ENCODE results near the gene IL19.

Gene IL19

DNA sequence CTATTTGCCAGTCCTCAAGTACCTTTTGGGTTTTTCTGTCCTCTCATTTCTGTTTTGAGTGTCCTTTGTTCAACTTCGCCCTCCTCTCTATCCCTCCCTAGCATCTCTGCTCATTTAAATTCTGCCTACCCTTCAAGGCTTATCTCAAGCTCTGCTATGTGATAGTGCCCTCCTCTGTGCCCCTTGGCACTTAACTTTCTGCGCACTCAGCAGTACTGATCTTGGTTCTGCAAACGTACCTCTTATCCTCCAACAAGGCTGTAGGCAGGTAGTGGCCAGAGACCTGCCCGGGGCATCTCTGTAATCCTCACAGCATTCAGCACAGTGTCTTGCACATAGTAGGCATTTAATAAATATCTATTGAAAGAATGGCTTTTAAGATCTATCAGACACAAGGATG is 89.6 kb downstream of the IL19 start:
- DNase-seq (ENCODE audit: low spot score) = no peak

- DNase-seq (ENCODE audit: low spot score) = no peak
Observed at GRCh38 chr1:206863266-206863665, 92.7 kb downstream of the IL19 start.

DNA sequence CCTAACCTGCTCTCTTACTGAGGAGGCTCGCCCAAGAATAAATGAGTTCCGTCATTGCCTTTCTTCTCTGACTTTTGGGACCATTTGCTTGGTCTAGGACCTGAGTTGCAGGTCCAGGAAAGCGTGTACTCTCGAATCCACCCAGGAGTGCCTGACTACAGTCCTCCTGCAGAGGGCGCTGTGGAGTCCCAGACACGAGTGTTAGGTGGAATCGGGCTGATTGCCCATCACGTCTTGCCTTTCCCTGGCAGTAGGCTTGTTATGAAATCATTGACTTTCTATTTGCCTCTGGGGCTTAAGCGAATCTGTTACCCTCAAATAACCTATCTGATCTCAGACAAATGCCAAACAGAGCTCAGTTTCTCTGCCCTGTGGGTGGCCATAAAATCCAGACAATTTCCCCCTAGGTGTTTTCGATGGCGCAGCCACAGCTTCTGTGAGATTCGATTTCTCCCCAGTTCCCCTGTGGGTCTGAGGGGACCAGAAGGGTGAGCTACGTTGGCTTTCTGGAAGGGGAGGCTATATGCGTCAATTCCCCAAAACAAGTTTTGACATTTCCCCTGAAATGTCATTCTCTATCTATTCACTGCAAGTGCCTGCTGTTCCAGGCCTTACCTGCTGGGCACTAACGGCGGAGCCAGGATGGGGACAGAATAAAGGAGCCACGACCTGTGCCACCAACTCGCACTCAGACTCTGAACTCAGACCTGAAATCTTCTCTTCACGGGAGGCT is 94.5 kb downstream of the IL19 start, which contains the start of gene IL20:
Gene IL20 (plus strand): TSS at position 685 of the 733 bp plus-strand sequence. CDS start 230 bp downstream, outside the sequence.
- peak; percentile 54 for DNase-seq (ENCODE audit: low spot score)

GRCh38 chr1:206866062-206866461 is 95.5 kb downstream of the IL19 start:
- DNase-seq (ENCODE audit: low spot score) = no peak

GRCh38 chr1:206867239-206867638 is 96.7 kb downstream of the IL19 start:
- DNase-seq (ENCODE audit: low spot score) = no peak

DNA sequence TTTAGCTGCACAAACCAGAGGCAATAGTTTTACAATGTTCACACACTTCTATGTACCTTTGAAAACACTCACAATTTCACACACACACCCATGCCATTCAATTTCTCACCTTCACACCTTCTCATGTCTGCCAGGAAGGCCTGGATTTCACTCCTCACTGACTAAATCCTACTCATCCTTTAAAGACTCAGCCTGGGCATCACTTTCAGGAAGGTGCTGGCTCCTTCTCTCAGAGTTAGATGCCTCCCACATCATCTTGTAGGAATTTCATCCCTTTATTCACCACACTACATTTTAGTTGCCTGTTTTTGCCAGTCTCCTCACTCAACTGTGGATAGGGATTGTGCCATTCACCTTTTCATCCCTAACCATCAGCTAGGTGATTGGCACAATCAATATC is 97.1 kb downstream of the IL19 start:
- no peak for DNase-seq (ENCODE audit: low spot score)

GRCh38 chr1:206868264-206868663 is 97.7 kb downstream of the IL19 start:
- DNase-seq (ENCODE audit: low spot score) = no peak

- DNase-seq (ENCODE audit: low spot score) = no peak
Observed at GRCh38 chr1:206872139-206872538, 101.6 kb downstream of the IL19 start.

- DNase-seq (ENCODE audit: low spot score) = no peak
Observed at GRCh38 chr1:206873603-206874188, 103.1 kb downstream of the IL19 start.

DNA sequence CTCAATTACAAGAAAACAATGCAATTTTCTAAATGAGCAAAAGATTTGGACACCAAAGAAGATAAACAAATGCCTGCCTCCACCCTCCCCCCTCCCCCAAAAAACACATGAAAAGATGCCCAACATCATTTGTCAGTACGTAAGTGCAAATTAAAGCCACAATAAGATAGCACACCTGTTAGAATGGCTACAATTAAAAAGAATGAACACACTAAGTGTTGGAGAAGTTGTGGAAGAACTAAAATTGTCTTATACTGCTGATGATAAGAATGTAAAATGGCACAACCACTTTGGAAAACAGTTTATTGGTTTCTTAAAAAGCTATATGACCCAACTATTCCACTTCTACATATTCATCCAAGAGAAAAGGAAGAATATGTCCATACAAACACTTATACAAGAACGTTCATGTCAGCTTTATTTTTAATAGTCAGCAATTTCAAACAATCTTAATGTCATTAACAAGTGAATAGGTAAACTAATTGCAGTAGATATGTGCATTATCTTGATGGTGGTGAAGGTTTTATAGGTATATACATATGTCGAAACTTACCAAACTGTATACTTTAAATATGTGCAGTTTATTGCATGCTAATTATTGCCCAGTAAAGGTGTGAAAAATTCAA is 105.3 kb downstream of the IL19 start:
- no peak for DNase-seq (ENCODE audit: low spot score)

DNA sequence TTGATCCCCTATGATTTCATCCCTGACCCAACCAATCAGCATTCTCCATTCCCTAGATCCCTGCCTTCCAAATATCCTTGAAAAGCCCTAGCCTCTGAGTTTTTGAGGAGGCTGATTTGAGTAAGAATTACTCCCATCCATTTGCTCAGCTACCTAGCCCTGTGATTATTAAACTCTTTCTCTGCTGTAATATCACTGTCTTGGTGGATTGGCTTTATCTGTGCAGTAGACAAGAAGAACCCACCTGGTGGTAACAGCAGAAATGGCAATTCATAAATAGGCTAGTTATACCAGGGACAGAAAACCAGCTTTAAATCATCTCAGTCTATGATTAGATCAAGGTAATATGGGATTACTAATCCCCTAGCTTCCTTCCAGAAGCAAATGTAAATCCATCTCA is 107.9 kb downstream of the IL19 start:
- DNase-seq (ENCODE audit: low spot score) = no peak

GRCh38 chr1:206880314-206880713 is 109.7 kb downstream of the IL19 start:
- DNase-seq (ENCODE audit: low spot score) = no peak

- DNase-seq (ENCODE audit: low spot score) = no peak
Observed at GRCh38 chr1:206882555-206882954, 112.0 kb downstream of the IL19 start.

GRCh38 chr1:206883160-206883559 is 112.6 kb downstream of the IL19 start:
- DNase-seq (ENCODE audit: low spot score) = no peak

DNA sequence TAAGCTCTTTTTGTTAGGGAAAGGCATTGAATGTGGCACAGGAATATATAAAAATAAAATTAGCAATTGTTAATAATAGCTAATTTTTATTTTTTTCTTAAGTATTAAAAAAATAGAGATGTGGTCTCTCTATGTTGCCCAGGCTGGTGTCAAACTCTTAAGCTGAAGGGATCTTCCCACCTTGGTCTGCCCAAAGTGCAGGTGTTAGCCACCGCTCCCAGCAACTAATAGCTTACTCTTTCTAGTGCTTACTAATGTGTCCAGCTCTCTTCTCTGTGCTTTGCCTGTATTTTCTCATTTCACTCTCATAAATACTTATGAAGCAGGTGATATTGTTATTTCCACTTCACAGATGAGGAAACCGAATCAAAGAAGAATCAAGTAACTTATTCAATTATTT is 113.3 kb downstream of the IL19 start:
- no peak for DNase-seq (ENCODE audit: low spot score)

GRCh38 chr1:206885341-206886060 is 114.9 kb downstream of the IL19 start:
- no peak for DNase-seq (ENCODE audit: low spot score)

DNA sequence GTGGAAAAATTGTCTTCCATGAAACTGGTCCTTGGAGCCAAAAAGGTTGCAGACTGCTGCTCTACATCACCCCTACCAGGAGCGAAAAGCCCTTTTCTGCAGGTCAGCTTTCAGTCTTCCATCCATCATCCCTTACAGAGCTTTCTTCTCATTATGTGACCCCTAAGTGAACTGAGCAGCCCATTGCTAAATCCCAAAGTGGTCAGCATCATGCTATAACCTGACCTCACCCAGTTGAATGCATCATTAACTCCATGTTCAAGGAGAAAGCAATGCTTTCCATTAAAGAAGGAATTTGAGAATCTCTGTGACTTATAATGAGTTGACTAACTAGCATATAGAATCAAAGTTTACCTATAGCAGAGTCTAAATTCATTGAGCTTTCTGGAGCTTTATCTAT is 116.3 kb downstream of the IL19 start:
- no peak for DNase-seq (ENCODE audit: low spot score)

GRCh38 chr1:206887701-206888100 is 117.1 kb downstream of the IL19 start:
- DNase-seq (ENCODE audit: low spot score) = no peak

DNA sequence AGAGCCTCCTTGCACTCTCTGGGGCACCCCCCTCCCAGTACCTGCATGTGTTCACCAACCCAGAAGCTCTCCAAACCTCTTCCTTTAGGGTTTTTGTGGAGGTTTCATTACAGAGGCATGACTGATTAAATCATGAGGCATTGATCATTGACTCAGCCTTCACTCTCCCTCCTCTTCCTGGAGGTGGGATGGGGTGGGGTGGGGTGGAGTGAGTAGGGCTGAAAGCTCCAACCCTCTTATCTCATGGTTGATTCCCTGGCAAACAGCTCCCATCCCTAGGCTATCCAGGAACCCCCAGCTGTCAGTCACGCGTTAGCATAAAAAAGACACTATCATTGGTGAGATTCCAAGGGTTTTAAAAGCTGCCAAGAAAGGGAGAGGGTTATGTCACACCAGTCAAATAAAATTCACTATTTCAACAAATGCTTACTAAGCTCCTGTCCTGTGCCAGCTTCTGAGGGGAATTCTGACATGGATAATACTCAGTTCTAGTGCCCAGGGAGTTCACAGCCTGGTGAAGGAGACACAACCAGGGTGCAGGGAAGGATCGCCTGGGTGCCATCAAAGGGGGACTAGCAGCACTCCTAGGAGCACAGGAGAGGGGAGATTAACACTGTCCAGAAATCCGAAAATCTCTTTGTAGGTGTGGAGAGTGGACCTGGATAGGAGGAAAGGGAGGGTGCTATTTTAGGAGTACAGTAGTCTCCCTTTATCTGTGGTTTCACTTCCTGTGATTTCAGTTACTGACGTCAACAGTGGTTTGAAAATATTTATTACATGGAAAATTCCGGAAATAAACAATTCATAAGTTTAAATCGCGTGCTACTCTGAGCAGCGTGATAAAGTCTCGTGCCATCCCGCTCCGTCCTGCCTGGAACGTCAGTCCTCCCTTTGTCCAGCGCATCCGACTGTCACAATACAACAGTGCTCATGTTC is 119.8 kb downstream of the IL19 start:
- DNase-seq (ENCODE audit: low spot score) = no peak

GRCh38 chr1:206891412-206891811 is 120.8 kb downstream of the IL19 start:
- no peak for DNase-seq (ENCODE audit: low spot score)
